ENCODE data around the gene UPF3B.
A peak's percentile ranks its signal among the peaks of the same experiment; 100 is the strongest.
"Not testable (repeated sequence)": the region's sequence is repeated elsewhere in the genome, so short reads cannot be mapped to it uniquely, and the experiment has no call there.

Gene UPF3B

DNA sequence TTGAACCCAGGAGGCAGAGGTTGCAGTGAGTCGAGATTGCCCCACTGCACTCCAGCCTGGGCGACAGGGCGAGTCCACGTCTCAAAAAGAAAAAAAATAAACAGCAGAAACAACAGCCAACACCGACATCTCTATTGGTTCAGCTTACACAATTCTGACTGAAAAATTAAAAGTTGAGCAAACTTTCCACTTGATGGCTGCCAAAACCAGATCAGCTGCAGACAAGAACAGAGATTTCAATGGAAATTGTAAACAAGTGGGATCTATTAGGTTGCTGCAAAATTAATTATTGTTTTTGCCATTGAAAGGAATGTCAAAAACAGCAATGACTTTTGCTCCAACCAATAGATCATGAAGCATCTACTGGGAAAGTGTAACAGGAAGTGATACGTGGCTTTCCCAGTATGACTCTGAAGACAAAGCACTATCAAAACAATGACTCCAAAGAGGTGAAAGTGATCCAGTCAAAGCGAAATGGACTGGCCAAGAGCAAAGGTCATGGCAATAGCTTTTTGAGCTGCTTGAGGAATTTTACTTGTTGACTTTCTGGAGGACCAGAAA is 26.3 kb downstream of the UPF3B start:
- TF ChIP-seq, protein P1, sequence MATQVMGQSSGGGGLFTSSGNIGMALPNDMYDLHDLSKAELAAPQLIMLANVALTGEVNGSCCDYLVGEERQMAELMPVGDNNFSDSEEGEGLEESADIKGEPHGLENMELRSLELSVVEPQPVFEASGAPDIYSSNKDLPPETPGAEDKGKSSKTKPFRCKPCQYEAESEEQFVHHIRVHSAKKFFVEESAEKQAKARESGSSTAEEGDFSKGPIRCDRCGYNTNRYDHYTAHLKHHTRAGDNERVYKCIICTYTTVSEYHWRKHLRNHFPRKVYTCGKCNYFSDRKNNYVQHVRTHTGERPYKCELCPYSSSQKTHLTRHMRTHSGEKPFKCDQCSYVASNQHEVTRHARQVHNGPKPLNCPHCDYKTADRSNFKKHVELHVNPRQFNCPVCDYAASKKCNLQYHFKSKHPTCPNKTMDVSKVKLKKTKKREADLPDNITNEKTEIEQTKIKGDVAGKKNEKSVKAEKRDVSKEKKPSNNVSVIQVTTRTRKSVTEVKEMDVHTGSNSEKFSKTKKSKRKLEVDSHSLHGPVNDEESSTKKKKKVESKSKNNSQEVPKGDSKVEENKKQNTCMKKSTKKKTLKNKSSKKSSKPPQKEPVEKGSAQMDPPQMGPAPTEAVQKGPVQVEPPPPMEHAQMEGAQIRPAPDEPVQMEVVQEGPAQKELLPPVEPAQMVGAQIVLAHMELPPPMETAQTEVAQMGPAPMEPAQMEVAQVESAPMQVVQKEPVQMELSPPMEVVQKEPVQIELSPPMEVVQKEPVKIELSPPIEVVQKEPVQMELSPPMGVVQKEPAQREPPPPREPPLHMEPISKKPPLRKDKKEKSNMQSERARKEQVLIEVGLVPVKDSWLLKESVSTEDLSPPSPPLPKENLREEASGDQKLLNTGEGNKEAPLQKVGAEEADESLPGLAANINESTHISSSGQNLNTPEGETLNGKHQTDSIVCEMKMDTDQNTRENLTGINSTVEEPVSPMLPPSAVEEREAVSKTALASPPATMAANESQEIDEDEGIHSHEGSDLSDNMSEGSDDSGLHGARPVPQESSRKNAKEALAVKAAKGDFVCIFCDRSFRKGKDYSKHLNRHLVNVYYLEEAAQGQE (IDR thresholded peaks at IDR 0.05; ENCODE audit: insufficient replicate concordance, low read depth) = no peak
- TF ChIP-seq SPI1 (IDR thresholded peaks at IDR 0.05; ENCODE audit: borderline replicate concordance, low read depth) (no peak), GABPA (IDR thresholded peaks at IDR 0.05; ENCODE audit: low read depth) (no peak), CTCF (IDR thresholded peaks at IDR 0.05; ENCODE audit: insufficient read depth, low read length) (no peak)
- DNase-seq (ENCODE audit: low read depth in 1 of 2, low spot score in 1 of 2) = no peak
- Histone ChIP-seq H3K27me3 (ENCODE audit: insufficient read depth, poor library complexity, severe bottlenecking) (no peaks in the 10 kb centered on the region), H3K4me3 (replicated peaks; ENCODE audit: insufficient read depth, low read length) (no peak overlapping the region), H3K27ac (replicated peaks) (no peak overlapping the region)

GRCh38 chrX:119824221-119824620 is 28.5 kb downstream of the UPF3B start:
- DNase-seq (ENCODE audit: low read depth in 1 of 2, low spot score in 1 of 2) = not testable (repeated sequence)

DNA sequence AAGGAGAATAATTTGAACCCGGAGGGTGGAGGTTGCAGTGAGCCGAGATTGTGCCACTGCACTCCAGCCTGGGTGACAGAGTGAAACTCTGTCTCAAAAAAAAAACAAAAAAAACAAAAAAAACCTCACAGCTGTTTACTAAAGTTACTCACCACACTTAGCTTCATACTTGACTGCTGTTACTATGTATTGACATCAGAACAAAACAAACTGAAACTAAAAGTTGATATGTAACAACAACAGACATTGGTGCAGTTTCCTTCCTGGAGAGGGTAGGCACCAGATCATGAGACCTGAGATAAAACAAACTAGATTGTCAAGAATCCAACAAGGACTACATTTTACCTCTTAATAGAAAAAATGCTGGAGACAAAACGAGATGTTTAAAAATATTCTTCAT is 31.1 kb downstream of the UPF3B start:
- not testable (repeated sequence) for H3K27ac ChIP-seq (replicated peaks); H3K27me3 ChIP-seq (ENCODE audit: insufficient read depth, poor library complexity, severe bottlenecking); H3K4me3 ChIP-seq (replicated peaks; ENCODE audit: insufficient read depth, low read length); DNase-seq (ENCODE audit: low read depth in 1 of 2, low spot score in 1 of 2)

More at GRCh38 chrX:119824221-119824620, 28.5 kb downstream of the UPF3B start:
- not testable (repeated sequence) for H3K27me3 ChIP-seq (ENCODE audit: insufficient read depth, poor library complexity, severe bottlenecking); H3K4me3 ChIP-seq (replicated peaks; ENCODE audit: insufficient read depth, low read length); H3K27ac ChIP-seq (replicated peaks)

DNA sequence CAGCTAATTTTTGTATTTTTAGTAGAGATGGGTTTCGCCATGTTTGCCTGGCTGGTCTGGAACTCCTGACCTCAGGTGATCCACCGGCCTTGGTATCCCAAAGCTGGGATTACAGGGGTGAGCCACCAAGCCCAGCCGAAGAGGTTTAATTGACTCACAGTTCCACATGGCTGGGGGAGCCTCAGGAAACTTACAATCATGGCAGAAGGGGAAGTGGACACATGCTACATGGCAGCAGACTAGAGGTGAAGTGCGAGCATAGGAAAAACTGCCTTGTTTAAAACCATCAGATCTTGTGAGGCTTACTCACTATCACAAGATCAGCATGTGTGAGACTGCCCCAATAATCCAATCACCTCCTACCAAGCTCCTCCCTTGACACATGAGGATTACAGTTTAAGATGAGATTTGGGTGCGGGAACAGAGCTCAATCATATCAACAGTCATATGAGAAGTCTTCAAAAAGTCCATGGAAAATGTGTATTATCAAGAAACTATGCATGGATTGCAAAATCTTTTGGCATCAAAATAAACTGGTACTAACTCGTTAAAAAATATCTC is 35.6 kb downstream of the UPF3B start:
- no peak overlapping the region for H3K27ac ChIP-seq (replicated peaks)
- H3K27me3 ChIP-seq (ENCODE audit: insufficient read depth, poor library complexity, severe bottlenecking) = no peaks in the 10 kb centered on the region
- no peak overlapping the region for H3K4me3 ChIP-seq (replicated peaks; ENCODE audit: insufficient read depth, low read length)
- no peak for DNase-seq (ENCODE audit: low read depth in 1 of 2, low spot score in 1 of 2)
- TF ChIP-seq POLR2AphosphoS5 (IDR thresholded peaks at IDR 0.05; ENCODE audit: low read depth) (no peak), SPI1 (IDR thresholded peaks at IDR 0.05; ENCODE audit: borderline replicate concordance, low read depth) (0 out of 2 replicates have a peak, but pooled peaks have one; percentile 7)

DNA sequence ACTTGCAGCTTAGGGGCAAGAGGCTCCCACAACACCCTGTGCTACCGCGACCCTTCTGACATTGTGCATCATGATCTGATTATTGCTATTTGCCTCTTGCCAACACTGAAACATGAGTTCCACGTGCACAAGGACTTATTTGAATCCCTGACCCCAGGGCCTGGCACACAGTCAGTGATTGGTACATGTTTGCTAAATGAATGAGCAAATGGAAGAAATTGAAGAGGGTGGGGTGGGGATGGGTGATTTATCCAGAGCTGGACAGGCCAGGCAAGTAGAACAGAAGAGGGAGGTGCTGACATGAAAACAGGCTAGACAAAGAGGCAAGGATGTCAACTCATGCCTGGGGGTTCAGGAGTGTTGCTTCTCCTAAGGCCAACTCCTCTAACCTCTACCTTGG is 36.5 kb downstream of the UPF3B start:
- TF ChIP-seq SPI1 (IDR thresholded peaks at IDR 0.05; ENCODE audit: borderline replicate concordance, low read depth) = no peak
- no peak for TF ChIP-seq POLR2AphosphoS5 (IDR thresholded peaks at IDR 0.05; ENCODE audit: low read depth)
- no peak for TF ChIP-seq CTCF (IDR thresholded peaks at IDR 0.05; ENCODE audit: insufficient read depth, low read length)
- TF ChIP-seq, protein P1 (IDR thresholded peaks at IDR 0.05; ENCODE audit: insufficient replicate concordance, low read depth) = no peak
- no peak for TF ChIP-seq GABPA (IDR thresholded peaks at IDR 0.05; ENCODE audit: low read depth)
- no peak overlapping the region for H3K4me3 ChIP-seq (replicated peaks; ENCODE audit: insufficient read depth, low read length)
- no peak overlapping the region for H3K27ac ChIP-seq (replicated peaks)
- no peak for DNase-seq (ENCODE audit: low read depth in 1 of 2, low spot score in 1 of 2)
- H3K27me3 ChIP-seq (ENCODE audit: insufficient read depth, poor library complexity, severe bottlenecking) = no peaks in the 10 kb centered on the region
